NCI-H1105 treated with DMSO at 0.1 percent for 48 hours (cell line): ENCODE measurements around the gene FCSK.

Experiments
- DNase-seq: peaks from one replicate; lab custom pipeline; 2025; lab: John Stamatoyannopoulos, UW

Gene FCSK

GRCh38 chr16:70455910-70456309 is 1.5 kb downstream of the FCSK start:
- no peak for DNase-seq

GRCh38 chr16:70457446-70458166 is 3.2 kb downstream of the FCSK start:
- no peak for DNase-seq

- DNase-seq = no peak
Measured at GRCh38 chr16:70460737-70461261, 6.4 kb downstream of the FCSK start.

DNA sequence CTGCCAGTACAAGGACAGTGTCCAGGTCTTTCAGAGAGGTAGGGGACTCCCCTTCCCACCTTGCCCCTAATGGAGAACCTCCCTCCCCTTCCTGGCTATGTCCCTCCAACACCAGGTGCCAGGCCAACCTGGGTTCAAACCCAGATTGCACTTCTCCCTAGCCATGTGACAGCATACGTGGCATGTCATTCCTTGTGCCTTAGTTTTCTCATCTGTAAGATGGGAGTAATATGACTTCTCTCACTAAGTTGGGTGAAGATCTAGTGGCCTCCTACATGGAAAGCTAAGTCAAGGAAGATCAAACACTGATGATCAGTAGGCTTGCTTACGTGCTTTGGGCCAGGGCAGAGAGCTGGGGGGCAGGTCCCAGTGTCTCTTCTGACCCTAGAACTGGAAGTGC is 8.8 kb downstream of the FCSK start:
- no peak for DNase-seq

DNA sequence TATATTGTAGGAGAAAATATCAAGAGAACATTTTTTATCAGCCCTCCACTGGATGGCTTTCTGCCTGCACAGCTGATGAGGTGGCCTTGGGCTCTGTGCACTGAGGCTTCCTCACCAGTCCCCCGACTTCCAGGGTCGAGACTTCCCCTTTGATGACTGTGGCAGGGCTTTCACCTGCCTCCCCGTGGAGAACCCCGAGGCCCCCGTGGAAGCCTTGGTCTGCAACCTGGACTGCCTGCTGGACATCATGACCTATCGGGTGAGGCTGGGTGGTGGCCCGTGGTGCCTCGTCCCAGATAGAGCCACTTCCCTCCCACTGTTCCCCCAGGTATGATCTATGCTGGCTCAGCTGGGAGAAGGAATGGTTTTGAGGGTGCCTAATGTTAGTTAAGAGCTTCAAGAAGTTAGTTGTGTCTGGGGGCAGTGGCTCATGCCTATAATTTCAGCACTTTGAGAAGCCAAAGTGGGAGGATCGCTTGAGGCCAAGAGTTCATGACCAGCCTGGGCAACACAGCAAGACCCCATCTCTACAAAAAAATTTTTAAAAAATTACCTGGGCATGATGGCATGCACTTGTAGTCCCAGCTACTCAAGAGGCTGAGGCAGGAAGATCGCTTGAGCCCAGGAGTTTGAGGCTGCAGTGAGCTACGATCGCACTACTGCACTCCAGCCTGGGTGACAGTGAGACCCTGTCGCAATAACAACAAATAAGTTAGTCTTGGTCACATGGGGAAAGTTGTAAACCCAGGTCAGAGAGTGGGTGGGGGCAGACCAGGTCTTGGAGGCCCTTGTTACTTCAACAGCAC is 11.8 kb downstream of the FCSK start:
- DNase-seq = no peak

DNA sequence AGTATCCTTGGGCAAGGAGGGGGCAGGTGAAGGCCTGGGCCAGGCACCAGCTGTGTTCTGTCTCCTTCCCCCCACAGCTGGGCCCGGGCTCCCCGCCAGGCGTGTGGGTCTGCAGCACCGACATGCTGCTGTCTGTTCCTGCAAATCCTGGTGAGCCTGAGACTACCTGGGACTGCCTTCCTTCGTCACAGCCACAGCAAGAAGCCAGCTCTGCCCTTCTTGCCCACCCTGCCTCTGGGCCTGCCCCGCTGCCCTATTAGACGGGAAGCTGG is 12.3 kb downstream of the FCSK start:
- no peak for DNase-seq

- no peak for DNase-seq
Measured at GRCh38 chr16:70467113-70467512, 12.7 kb downstream of the FCSK start.

- no peak for DNase-seq
Measured at GRCh38 chr16:70467608-70468007, 13.2 kb downstream of the FCSK start.

DNA sequence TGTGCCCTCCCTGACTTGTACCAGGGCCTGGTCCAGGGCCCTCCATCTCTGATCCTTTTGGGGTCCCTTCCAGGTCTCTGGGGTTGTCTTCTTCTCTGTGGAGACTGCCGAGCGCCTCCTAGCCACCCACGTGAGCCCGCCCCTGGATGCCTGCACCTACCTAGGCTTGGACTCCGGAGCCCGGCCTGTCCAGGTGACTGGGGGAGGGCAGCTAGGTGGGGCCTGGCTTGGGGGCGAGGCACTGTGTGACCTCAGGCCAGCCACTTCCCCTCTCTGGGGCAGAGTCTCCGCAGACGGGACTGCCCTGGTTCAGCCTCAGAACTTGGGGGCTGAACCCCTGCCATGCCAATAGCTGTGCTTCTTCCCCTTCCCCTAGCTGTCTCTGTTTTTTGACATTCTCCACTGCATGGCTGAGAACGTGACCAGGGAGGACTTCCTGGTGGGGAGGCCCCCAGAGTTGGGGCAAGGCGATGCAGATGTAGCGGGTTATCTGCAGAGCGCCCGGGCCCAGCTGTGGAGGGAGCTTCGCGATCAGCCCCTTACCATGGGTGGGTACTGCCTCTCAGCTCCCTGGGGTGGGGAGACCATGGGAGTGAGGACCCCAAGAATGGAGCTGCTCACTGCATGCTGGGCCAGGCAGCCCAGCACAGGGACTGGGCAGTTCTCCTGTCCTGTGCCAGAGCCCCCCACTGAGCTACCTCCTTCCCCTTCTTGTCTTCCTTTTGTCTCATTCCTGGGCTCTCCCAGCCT is 14.6 kb downstream of the FCSK start:
- no peak for DNase-seq

DNA sequence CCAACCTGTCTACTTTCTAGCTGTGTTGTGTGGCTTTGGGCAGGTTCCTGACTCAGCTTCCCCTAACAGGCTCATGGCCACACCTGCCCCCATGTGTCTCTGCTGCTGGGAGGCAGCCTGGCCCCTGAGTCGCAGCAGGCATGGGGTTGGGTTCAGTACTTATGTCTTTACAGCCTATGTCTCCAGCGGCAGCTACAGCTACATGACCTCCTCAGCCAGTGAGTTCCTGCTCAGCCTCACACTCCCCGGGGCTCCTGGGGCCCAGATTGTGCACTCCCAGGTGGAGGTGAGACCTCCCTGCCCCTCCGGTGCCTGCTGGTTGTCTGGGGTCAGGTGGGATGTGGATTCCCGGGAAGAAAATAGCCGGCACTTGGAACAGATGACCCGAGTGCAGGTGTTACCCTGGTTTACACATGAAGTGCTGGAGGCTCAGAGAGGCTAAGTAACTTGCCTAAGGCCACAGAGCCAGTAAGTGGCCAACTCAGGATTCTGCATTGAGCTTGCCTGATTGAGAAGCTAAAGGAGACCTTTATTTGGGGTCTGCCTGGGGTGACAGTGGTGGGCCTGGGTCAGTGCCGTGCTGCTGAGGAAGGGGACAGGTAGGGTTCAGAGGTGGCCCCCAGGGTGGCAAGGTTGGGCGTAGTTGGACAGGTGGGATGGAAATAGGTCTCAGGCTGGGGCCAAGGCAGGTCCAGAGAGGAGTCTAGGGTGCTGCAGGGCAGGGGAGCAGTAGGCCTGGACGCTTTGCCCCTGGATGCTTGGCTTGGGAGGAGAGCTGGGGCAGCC is 15.9 kb downstream of the FCSK start:
- no peak for DNase-seq

GRCh38 chr16:70470927-70471341 is 16.5 kb downstream of the FCSK start:
- no peak for DNase-seq

GRCh38 chr16:70472786-70473433 is 18.5 kb downstream of the FCSK start:
- no peak for DNase-seq

- no peak for DNase-seq
Measured at GRCh38 chr16:70473446-70474319, 19.3 kb downstream of the FCSK start.

DNA sequence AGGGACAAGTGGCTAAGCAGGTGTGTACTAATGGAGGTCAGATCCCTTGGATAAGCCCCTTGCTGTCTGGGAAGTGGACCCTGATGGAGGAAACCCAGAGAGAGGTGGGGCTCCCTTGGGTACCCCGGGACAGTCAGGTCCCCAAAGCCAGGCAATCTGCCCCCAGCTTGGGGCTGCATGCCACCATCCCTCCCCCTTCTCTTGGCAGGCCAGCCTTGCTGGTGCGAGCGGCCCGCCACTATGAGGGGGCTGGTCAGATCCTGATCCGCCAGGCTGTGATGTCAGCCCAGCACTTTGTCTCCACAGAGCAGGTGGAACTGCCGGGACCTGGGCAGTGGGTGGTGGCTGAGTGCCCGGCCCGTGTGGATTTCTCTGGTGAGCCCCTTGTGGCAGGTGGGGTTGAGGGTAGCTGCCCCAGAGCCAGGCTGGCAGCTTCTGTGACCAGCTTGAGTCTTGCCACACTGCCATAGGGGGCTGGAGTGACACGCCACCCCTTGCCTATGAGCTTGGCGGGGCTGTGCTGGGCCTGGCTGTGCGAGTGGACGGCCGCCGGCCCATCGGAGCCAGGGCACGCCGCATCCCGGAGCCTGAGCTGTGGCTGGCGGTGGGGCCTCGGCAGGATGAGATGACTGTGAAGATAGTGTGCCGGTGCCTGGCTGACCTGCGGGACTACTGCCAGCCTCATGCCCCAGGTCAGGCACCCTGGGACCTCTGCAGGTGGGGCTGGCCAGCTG is 20.1 kb downstream of the FCSK start:
- DNase-seq = no peak

DNA sequence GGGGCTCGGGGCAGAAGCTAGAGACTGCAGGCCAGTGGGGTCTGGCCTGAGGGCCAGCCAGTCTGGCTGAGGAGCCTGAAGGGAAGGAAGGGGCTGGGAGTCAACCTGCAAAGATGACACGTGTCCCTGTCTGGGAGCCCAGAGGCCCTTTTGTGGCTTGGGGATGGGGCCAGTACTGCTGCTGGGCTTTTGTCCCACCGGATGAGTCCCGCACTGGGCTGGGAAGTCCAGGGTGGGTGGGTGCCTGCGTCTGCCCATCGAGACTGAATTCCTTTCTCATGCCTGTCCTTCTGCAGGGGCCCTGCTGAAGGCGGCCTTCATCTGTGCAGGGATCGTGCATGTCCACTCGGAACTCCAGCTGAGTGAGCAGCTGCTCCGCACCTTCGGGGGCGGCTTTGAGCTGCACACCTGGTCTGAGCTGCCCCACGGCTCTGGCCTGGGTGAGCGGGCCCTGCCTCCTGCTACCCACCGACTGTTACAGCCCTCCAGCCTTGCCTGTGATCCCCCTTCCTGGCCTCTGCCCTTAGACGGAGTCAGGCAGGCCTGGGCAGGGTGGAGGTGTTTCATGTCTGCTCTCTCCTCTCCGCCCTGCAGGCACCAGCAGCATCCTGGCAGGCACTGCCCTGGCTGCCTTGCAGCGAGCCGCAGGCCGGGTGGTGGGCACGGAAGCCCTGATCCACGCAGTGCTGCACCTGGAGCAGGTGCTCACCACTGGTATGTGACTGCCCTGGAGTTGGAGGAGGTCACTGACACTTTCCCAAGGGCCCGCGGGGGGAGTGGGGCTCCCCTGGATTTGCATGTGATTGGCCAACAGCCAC is 20.9 kb downstream of the FCSK start:
- DNase-seq = no peak

DNA sequence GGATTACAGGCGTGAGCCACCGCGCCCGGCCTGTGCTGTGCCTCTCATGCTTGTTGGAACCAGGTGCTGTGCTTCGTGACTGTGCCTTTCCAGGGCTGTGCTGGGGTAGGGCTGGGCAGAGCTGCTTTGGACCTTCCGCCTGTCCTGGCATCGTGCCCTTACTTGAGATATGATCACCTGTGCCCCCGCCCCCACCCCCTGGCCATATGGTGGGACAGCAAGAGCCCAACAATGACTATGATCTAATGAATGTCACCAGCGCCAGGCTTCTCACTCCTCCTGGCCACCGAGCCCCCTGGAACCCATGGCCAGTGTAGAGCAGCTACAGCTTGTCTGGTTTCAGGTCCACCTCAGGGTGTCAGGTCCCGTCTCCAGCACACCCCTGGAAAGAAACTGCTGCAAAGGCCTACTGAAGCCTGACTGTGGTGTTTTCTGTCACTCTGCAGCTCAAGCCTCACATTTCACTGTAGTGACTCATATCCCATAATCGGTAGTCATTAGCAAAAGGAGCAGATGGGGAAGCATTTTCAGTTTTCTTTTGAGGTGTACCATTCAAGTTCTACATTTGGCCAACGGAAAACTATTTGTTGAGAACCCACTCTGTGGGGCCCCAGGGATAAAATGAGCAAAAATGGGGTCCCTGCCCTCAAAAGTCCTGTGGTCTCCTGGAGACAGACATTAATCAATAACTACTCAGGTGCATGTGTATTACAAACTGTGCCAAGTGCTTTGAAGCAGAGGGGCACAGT is 22.1 kb downstream of the FCSK start:
- no peak for DNase-seq

DNA sequence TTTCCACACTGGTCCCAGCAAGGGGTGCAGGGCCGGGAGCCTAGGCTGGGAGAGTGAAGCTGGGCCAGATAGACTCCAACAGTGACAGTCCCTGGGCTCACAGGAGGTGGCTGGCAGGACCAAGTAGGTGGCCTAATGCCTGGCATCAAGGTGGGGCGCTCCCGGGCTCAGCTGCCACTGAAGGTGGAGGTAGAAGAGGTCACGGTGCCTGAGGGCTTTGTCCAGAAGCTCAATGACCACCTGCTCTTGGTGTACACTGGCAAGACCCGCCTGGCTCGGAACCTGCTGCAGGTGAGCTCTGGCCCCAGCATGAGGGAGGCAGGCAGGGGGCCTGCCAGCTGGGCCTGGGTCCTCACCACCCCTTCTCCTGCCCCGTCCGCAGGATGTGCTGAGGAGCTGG is 23.8 kb downstream of the FCSK start:
- no peak for DNase-seq

DNA sequence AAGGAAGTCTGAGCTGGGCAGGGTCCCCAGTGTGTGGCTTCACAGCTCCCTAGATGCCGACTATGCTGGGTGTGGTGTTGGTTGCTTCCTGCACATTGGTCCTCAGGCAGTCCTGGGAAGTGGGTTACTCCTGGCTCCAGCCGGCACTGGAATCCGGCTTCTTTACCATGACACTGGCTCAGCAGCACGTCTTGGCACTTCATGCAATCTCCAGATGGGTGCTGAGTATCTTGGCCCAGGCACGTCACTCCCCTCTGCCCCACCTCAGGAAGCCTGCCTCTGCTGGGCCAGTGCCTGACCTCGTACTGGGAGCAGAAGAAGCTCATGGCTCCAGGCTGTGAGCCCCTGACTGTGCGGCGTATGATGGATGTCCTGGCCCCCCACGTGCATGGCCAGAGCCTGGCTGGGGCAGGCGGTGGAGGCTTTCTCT is 24.5 kb downstream of the FCSK start:
- DNase-seq = no peak
